Stromal cell of bone marrow (primary cell): Measurements from ENCODE around the gene HNRNPAB.
"Not testable (repeated sequence)": the region's sequence is repeated elsewhere in the genome, so short reads cannot be mapped to it uniquely, and the experiment has no call there.

Experiments used
- DNase-seq: peaks from one replicate; pipeline ENCODE4 v3.0.0-alpha.2; 2012; ENCODE audit warnings: low read depth

The HNRNPAB gene

GRCh38 chr5:178230879-178231538 is 26.7 kb downstream of the HNRNPAB start:
- DNase-seq: peak; percentile 51

DNA sequence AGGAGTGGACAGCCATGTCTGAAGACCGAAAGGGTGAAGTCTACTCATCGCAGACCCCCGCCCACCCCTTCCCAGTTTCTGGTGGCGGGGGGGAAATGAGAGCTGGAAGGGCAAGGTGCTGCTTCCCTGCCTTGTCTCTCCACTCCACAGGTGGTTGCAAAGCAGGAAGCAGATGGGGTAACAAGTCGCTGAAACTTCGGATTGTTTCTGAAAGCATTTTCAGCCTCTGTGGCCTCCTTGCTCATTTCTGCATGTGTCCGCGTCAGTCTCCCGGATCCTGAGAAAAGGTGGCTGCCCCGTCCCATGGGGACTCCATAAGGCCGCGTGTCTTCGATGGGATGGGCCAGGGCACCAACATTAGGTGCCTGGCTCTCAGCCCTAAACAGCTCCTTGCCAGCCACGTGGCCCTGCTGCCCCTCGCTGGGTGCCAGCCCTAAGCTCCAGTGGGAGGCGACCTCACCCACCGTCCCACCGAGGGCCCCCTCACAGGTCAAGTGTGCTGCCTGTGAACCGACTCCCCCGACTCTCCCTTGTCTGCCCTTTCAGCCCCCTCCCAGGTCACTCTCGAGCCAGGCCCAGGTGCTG is 27.3 kb downstream of the HNRNPAB start:
- DNase-seq: no peak

GRCh38 chr5:178232124-178232919 is 28.0 kb downstream of the HNRNPAB start, which contains the start of gene PHYKPL:
Gene PHYKPL (minus strand): TSS chr5:178232802. CDS start chr5:178232550, 252 bp downstream.
- DNase-seq: no peak

- DNase-seq: no peak
Observed at GRCh38 chr5:178232920-178233429, 28.6 kb downstream of the HNRNPAB start.

- no peak for DNase-seq
Observed at GRCh38 chr5:178234121-178234749, 29.9 kb downstream of the HNRNPAB start.

DNA sequence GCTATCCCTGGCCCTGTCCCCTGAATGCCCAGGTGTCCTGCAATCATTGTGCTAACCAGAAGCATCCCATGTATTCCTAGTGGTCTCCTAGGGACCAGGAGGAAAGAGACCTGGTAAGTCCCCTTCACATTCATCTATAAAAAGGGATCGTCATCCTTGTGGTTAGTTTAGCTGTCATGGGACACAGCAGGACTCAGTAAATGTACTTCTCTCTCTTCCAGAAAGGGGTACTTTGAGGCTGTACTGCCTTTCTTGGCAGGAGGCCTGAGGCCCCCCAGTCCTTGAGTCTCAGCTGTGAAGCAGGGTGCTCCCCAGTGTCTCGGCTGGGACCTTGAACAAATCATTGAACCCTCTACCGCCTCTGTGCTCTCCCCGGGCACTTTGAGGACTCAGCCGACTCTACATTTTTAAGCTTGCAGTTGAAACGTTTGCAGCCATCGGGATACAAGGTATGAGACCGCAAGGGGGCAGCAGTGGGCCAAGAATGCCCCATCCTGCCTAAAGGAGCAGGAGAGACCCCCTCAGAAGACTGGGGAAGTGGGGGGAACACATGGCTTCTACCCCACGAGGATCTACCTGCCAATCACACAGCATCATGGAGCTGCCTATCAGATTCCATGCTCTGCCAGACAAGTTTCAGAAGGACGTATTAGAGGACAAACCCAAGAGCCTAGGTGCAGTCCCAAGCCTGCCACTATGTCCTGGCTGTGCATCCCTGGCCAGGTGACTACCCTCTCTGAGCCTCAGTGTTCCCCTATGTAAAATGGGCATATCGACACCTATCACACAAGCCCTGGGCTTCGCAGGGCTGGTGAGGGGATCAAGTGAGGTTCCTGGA is 30.6 kb downstream of the HNRNPAB start:
- no peak for DNase-seq

DNA sequence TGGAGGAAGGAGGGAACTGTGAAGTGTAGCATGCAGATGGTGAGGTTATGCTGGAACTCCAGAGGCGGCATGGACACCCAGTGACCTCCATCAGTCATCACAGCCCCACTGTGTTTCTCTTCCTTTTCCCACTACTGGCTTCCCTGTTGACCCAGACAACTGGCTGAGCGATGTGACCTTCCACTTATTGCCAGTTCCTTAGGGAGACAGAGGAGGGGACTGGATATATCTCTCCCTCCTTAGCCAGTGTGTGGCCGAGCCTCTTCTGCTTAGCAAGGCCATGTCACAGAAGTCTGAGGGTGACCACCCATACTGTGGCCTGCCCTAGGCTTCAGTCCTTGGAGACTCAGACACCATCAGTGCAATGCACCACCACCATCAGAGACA is 31.2 kb downstream of the HNRNPAB start:
- no peak for DNase-seq

DNA sequence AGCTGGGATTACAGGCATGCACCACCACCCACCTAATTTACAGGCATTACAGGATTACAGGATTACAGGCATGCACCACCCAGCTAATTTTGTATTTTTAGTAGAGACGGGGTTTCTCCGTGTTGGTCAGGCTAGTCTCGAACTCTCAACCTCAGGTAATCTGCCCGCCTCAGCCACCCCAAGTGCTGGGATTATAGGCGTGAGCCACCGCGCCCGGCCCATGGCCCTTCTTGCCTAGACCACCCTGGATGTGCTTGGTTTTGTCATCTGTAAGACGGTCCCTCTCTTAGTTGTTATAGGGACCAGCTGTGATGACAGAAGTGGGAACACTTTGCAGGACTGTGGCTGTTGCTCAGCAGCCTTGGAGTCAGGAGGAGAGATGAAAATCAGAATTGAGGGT is 31.8 kb downstream of the HNRNPAB start:
- DNase-seq: no peak

GRCh38 chr5:178236679-178237078 is 32.3 kb downstream of the HNRNPAB start:
- no peak for DNase-seq

GRCh38 chr5:178237431-178238312 is 33.3 kb downstream of the HNRNPAB start:
- no peak for DNase-seq

DNA sequence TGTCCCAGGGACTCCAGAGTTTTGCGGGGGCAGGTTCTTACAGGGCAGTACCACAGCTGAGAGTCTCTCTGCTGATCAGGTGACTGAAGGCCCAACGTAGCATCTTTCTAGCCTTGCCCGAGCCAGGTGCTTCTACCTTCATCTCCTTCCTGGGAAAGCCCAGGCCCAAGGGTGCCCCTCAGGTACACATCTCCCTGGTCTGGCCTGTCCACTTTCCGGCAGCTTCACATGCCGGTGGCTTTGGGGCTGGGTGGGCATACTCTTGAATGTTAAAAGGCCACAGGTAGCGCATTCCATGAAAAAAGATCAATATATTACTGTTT is 33.9 kb downstream of the HNRNPAB start:
- DNase-seq: no peak

GRCh38 chr5:178238711-178239592 is 34.6 kb downstream of the HNRNPAB start:
- DNase-seq: no peak

DNA sequence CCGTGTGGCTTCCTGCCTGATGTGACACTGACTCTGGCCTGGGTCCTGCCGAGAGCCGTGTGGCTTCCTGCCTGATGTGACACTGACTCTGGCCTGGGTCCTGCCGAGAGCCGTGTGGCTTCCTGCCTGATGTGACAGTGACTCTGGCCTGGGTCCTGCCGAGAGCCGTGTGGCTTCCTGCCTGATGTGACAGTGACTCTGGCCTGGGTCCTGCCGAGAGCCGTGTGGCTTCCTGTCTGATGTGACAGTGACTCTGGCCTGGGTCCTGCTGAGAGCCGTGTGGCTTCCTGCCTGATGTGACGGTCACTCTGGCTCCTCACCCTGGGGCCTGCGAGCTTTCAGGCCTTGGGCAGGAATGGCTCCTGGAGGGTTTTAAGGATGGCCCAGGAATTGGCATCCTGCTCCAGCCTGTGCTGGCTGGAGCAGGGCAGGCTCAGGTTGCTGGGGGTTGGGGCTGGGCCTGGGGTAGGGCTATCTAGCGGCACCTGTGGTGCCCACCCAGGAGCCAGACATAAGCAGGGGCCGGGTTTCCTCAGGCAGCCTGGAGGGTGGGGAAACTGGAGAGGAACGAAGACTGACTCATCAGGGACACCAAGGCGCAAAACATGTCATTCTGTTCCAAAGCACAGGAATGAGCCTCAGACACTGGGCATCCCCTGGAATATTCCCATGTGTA is 35.4 kb downstream of the HNRNPAB start:
- not testable (repeated sequence) for DNase-seq

- no peak for DNase-seq
Observed at GRCh38 chr5:178240341-178240741, 36.0 kb downstream of the HNRNPAB start.

DNA sequence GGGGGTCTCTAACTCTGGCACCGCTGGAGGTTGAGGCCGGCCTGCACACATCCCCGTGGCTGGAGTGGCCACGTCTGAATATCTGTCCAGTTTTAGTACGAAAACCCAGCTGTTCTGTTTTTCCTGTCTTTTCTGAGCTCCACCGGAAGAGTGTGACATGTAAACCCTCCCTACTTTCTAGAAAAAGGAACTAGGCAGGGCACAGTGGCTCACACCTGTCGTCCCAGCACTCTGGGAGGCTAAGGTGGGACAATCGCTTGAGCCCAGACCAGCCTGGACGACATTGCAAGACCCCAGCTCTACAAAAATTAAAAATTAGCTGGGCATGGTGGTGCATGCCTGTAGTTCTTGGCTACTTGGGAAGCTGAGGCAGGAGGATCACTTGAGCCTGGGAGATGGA is 36.4 kb downstream of the HNRNPAB start:
- no peak for DNase-seq

DNA sequence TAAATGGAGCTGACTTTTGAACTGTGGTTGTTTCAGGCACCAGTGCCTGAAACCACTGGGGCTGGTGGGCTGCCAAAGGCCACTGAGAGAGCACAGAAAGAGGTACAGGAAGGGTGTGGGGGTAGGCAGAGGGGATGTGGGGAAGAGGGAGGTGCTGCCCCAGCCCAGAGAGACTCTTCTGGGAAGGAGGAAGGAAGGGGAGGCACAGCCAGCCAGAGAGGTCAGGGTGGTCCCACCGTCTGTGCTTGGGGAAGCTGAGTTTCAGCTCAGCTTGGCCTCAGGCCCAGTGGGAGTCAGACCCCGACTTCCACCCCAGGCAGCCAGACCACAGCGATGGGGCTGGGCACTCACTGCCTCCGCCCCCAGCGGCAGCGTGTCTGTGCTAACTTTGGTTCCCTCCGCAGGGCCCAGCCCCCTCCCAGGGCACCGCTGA is 36.9 kb downstream of the HNRNPAB start:
- DNase-seq: no peak

GRCh38 chr5:178241688-178242231 is 37.4 kb downstream of the HNRNPAB start:
- DNase-seq: no peak

DNA sequence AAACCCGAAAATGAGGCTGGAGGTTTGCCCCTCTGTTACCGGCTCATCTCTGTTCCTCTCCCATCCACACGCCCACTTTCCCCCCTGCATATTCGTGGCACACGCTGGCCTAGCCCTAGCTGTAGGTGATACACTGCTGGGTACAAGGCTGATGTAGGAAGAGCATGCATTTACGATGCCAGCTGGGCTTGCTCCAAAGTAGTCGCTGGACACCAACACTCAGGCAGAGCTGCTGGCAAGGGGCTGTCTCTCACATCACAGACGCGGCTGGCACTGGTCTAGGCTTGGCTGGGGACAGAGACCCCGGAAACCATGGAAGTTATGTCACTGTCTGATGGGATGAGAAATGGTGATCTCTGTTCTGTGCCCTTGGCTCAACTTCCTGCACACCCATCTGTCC is 38.1 kb downstream of the HNRNPAB start:
- DNase-seq: no peak

- DNase-seq: no peak
Observed at GRCh38 chr5:178244576-178244975, 40.2 kb downstream of the HNRNPAB start.
